Measurements from ENCODE around the gene MBOAT7. TPM values are rescaled to one million over a fixed set of nuclear protein-coding genes. Genes with fewer than 3 reads are reported as not detected.
"Not testable (repeated sequence)": the region's sequence is repeated elsewhere in the genome, so short reads cannot be mapped to it uniquely, and the experiment has no call there.

The MBOAT7 gene
- total RNA-seq, 1 experiment from 2014 or later = 100 TPM

- Histone ChIP-seq H2BK5ac (ENCODE audit: insufficient read length, low read length) (no peak overlapping the region), H4K5ac (ENCODE audit: insufficient read length, low read depth, low read length) (no peak overlapping the region), H2AK5ac (ENCODE audit: insufficient read length, low read length) (no peak overlapping the region), H3K23me2 (ENCODE audit: insufficient read length, low read depth, low read length, poor library complexity, severe bottlenecking) (peaks cover 10% of the 10 kb centered on the region), H3K18ac (ENCODE audit: insufficient read length, low read depth, low read length) (no peak overlapping the region), H4K8ac (replicated peaks; ENCODE audit: insufficient read length, low read depth, low read length) (no peak overlapping the region), H3K56ac (ENCODE audit: insufficient read length, low read depth, low read length) (no peak overlapping the region), H3K27ac (ENCODE audit: insufficient read length, low read depth, low read length) (no peak overlapping the region), H3K27me3 (ENCODE audit: insufficient read depth, low read length) (no peaks in the 10 kb centered on the region), H3K9me3 (ENCODE audit: control insufficient read depth, low read depth, low read length) (no peaks in the 10 kb centered on the region), H3K14ac (ENCODE audit: insufficient read depth, low read length) (no peak overlapping the region), H3K9ac (ENCODE audit: extremely low read depth, insufficient read length, low read length) (no peak overlapping the region), H4K91ac (ENCODE audit: insufficient read length, low read depth, low read length) (no peak overlapping the region), H3K79me2 (ENCODE audit: insufficient read depth, low read length) (peaks cover 8% of the 10 kb centered on the region; the same call in 1 of the 2 replicates), H3K4me1 (ENCODE audit: insufficient read depth, low read length) (peaks cover 3% of the 10 kb centered on the region; the same call in 1 of the 2 replicates), H2BK12ac (ENCODE audit: insufficient read length, low read depth, low read length) (no peak overlapping the region), H2BK20ac (ENCODE audit: low read depth, low read length, poor library complexity, severe bottlenecking) (no peak overlapping the region), H4K20me1 (ENCODE audit: control insufficient read depth, insufficient read depth, insufficient read length) (no peaks in the 10 kb centered on the region), H2BK120ac (ENCODE audit: low read depth, low read length, poor library complexity, severe bottlenecking) (no peak overlapping the region), H2AFZ (ENCODE audit: low read length) (no peak overlapping the region), H3T11ph (ENCODE audit: low read length) (no peak overlapping the region), H3K4me2 (ENCODE audit: insufficient read depth, insufficient read length, low read length) (no peak overlapping the region), H3K23ac (ENCODE audit: insufficient read length, low read depth, low read length) (no peak overlapping the region), H2BK15ac (ENCODE audit: low read depth, low read length) (no peak overlapping the region), H3K4ac (ENCODE audit: low read depth, low read length) (no peak overlapping the region), H3K79me1 (ENCODE audit: insufficient read depth, low read depth, low read length, poor library complexity, severe bottlenecking) (peaks cover under 1% of the 10 kb centered on the region)
- Mint-ChIP-seq H3K36me3 (ENCODE audit: insufficient read depth in 1 of 3, low read depth in 3 of 3) (peaks cover 30 to 56% (median 53%) of the 10 kb centered on the region in 3 experiments), H3K4me3 (no peak overlapping the region), H3K9me3 (no peaks in the 10 kb centered on the region), H3K27me3 (ENCODE audit: low read depth) (no peaks in the 10 kb centered on the region; the same call in 1 of the 2 replicates), H3K27ac (no peak overlapping the region), H3K4me1 (peaks cover 12 to 23% of the 10 kb centered on the region in 2 experiments)
- no CpG with 5 or more reads among the region's 7 CpGs for WGBS (ENCODE audit: extremely low coverage, insufficient read length, low lambda C conversion rate)
- TF ChIP-seq CTCF (conservative IDR thresholded peaks at IDR 0.05) = no peak
- DNase-seq = no peak
These were observed 7.2 kb upstream of the MBOAT7 start for GRCh38 chr19:54196536-54196935.

- H4K5ac ChIP-seq (ENCODE audit: insufficient read length, low read depth, low read length); H3K4me3 Mint-ChIP-seq; H3K4me1 ChIP-seq (ENCODE audit: insufficient read depth, low read length); H3K27ac ChIP-seq (ENCODE audit: insufficient read length, low read depth, low read length); H2AK5ac ChIP-seq (ENCODE audit: insufficient read length, low read length); H3K27me3 ChIP-seq (ENCODE audit: insufficient read depth, low read length); H3K4ac ChIP-seq (ENCODE audit: low read depth, low read length); H3K27me3 Mint-ChIP-seq (ENCODE audit: low read depth); H3K23ac ChIP-seq (ENCODE audit: insufficient read length, low read depth, low read length); H2BK20ac ChIP-seq (ENCODE audit: low read depth, low read length, poor library complexity, severe bottlenecking); H3K14ac ChIP-seq (ENCODE audit: insufficient read depth, low read length); H3K9ac ChIP-seq (ENCODE audit: extremely low read depth, insufficient read length, low read length); H2BK120ac ChIP-seq (ENCODE audit: low read depth, low read length, poor library complexity, severe bottlenecking); H2BK15ac ChIP-seq (ENCODE audit: low read depth, low read length); H2BK12ac ChIP-seq (ENCODE audit: insufficient read length, low read depth, low read length); H3K27ac Mint-ChIP-seq; H3K4me2 ChIP-seq (ENCODE audit: insufficient read depth, insufficient read length, low read length); H4K20me1 ChIP-seq (ENCODE audit: control insufficient read depth, insufficient read depth, insufficient read length); DNase-seq; H3K79me1 ChIP-seq (ENCODE audit: insufficient read depth, low read depth, low read length, poor library complexity, severe bottlenecking); H4K8ac ChIP-seq (replicated peaks; ENCODE audit: insufficient read length, low read depth, low read length); H4K91ac ChIP-seq (ENCODE audit: insufficient read length, low read depth, low read length); H3K23me2 ChIP-seq (ENCODE audit: insufficient read length, low read depth, low read length, poor library complexity, severe bottlenecking); H3K18ac ChIP-seq (ENCODE audit: insufficient read length, low read depth, low read length); H3K56ac ChIP-seq (ENCODE audit: insufficient read length, low read depth, low read length); H2BK5ac ChIP-seq (ENCODE audit: insufficient read length, low read length); H3T11ph ChIP-seq (ENCODE audit: low read length); H3K79me2 ChIP-seq (ENCODE audit: insufficient read depth, low read length); H2AFZ ChIP-seq (ENCODE audit: low read length); H3K9me3 ChIP-seq (ENCODE audit: control insufficient read depth, low read depth, low read length); H3K9me3 Mint-ChIP-seq: not testable (repeated sequence)
- no CpG with 5 or more reads among the region's 12 CpGs for WGBS (ENCODE audit: extremely low coverage, insufficient read length, low lambda C conversion rate)
- Mint-ChIP-seq H3K36me3 (ENCODE audit: insufficient read depth in 1 of 3, low read depth in 3 of 3) (peaks cover 20 to 49% (median 44%) of the 10 kb centered on the region in 3 experiments; a peak in 6 of 7 replicates), H3K4me1 (peaks cover 12 to 16% of the 10 kb centered on the region in 2 experiments)
These were observed 5.1 kb upstream of the MBOAT7 start for GRCh38 chr19:54194463-54194862.

All from H9 (cell line).